Measurements from ENCODE around the gene KIF1A.
"Not testable (repeated sequence)": the region's sequence is repeated elsewhere in the genome, so short reads cannot be mapped to it uniquely, and the experiment has no call there.

DNA sequence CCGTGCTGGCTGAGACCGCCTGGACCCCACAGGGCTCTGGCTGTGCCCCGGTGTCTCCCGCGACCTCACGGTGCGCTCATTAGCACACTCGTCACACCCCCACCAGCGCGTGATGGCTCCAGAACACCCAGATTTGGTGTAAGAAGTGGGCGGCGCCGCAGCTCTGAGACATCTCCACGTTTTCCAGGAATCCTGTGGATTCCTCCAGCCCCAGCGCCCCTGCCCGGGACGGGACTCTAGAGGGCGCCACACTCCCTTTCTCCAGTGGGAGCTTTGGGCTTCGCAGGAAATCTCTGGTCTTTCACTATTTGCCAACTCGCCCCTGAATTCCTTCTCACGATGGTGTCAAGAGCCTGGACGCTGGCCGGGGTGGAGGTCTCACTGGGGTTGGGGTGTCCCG is 144.7 kb downstream of the KIF1A start:
- TF ChIP-seq EZH2 (IDR thresholded peaks at IDR 0.05; ENCODE audit: borderline replicate concordance, insufficient read depth, low read length, poor library complexity, severe bottlenecking); POLR2AphosphoS5 (IDR thresholded peaks at IDR 0.05); RAD21 (conservative IDR thresholded peaks at IDR 0.05); EP300 (conservative IDR thresholded peaks at IDR 0.05; ENCODE audit: poor library complexity, severe bottlenecking): not testable (repeated sequence)
- TF ChIP-seq, protein P1, sequence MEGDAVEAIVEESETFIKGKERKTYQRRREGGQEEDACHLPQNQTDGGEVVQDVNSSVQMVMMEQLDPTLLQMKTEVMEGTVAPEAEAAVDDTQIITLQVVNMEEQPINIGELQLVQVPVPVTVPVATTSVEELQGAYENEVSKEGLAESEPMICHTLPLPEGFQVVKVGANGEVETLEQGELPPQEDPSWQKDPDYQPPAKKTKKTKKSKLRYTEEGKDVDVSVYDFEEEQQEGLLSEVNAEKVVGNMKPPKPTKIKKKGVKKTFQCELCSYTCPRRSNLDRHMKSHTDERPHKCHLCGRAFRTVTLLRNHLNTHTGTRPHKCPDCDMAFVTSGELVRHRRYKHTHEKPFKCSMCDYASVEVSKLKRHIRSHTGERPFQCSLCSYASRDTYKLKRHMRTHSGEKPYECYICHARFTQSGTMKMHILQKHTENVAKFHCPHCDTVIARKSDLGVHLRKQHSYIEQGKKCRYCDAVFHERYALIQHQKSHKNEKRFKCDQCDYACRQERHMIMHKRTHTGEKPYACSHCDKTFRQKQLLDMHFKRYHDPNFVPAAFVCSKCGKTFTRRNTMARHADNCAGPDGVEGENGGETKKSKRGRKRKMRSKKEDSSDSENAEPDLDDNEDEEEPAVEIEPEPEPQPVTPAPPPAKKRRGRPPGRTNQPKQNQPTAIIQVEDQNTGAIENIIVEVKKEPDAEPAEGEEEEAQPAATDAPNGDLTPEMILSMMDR (IDR thresholded peaks at IDR 0.05; ENCODE audit: poor library complexity, severe bottlenecking), result not testable (repeated sequence)
